Thyroid gland (tissue), 4 donors: ENCODE measurements around the gene CCNQ. TPM values are rescaled to one million over a fixed set of nuclear protein-coding genes. Genes with fewer than 3 reads are reported as not detected.

Source experiments
- DNase-seq, 2 donors: peaks; one replicate each; pipeline ENCODE4 v3.0.0-alpha.2; 2019
- H3K27ac ChIP-seq, 3 donors: fragments of 200-600 bp; sonication (generic); 1 replicate in 2 of 3; 2 replicates in 1 of 3; pipeline ENCODE4 v1.5.1; 2016 to 2019; ENCODE audit warnings: mild to moderate bottlenecking in 1 of 3, moderate library complexity in 1 of 3
- H3K27me3 ChIP-seq: fragments of 200-600 bp; sonication (generic); one replicate; pipeline ENCODE4 v1.5.1; 2019
- H3K36me3 ChIP-seq, 2 donors: fragments of 200-600 bp; sonication (generic); one replicate each; pipeline ENCODE4 v1.5.1; 2016 to 2019
- H3K4me1 ChIP-seq, 2 donors: fragments of 200-600 bp; sonication (generic); one replicate each; pipeline ENCODE4 v1.5.1; 2017 to 2019
- H3K4me3 ChIP-seq, 3 donors: fragments of 200-600 bp; sonication (generic); replicated peaks in 1 of 3; 1 replicate in 2 of 3; 2 replicates in 1 of 3; pipeline ENCODE4 v1.5.1; 2016; ENCODE audit warnings: mild to moderate bottlenecking in 1 of 3
- H3K9me3 ChIP-seq: fragments of 200-600 bp; sonication (generic); one replicate; pipeline ENCODE4 v1.5.1; 2017
- CTCF ChIP-seq, 6 experiments: fragments of 200-600 bp in 3 of 6; fragments of 450-650 bp in 3 of 6; sonication (generic) in 3 of 6; IDR thresholded peaks; one replicate each; pipeline ENCODE4 v1.5.1; 2016 to 2019; ENCODE audit warnings: antibody characterized with exemption in 6 of 6, mild to moderate bottlenecking in 2 of 6, inconsistent platforms in 1 of 6, moderate library complexity in 1 of 6
- POLR2A ChIP-seq, 2 donors: fragments of 450-650 bp; IDR thresholded peaks; one replicate each; pipeline ENCODE4 v1.6.1; 2017; ENCODE audit warnings: antibody characterized with exemption in 2 of 2, mild to moderate bottlenecking in 2 of 2, moderate library complexity in 1 of 2
- WGBS, 2 donors: methylation state at CpG; one replicate each; pipeline ENCODE4 v1.1.5; 2017; 5-methylcytosine and 5-hydroxymethylcytosine counted together
- intact Hi-C: fragments of 100-400 bp; cut with DNase I; formaldehyde crosslinking; loops from one replicate; pipeline ENCODE4 v1.15.1; 2023
- total RNA-seq, 4 donors: library from RNA; depleted of rRNA; stranded (reverse); fragments of >200 nt; gene quantifications; one replicate each; pipeline ENCODE4 v1.2.3, GENCODE V29; 2016

Gene CCNQ
- total RNA-seq, 4 donors from 2014 or later = 22.0 to 43.3 (median 33.0) TPM

GRCh38 chrX:153636716-153637115 is 37.8 kb upstream of the CCNQ start:
- Histone ChIP-seq H3K36me3 (no peaks in the 10 kb centered on the region), H3K27me3 (no peaks in the 10 kb centered on the region), H3K4me1 (no peaks in the 10 kb centered on the region), H3K9me3 (no peaks in the 10 kb centered on the region), H3K27ac (no peak overlapping the region), H3K4me3 (no peak overlapping the region)
- DNase-seq = no peak
- intact Hi-C loops = no loop called here
- no peak for TF ChIP-seq POLR2A (IDR thresholded peaks at IDR 0.05)
- no peak for TF ChIP-seq CTCF (IDR thresholded peaks at IDR 0.05)
- 70 to 83% methylated on average over 1 to 2 of the region's 5 CpGs for WGBS, 2 donors

- Histone ChIP-seq H3K27me3 (no peaks in the 10 kb centered on the region), H3K27ac (no peak overlapping the region), H3K9me3 (no peaks in the 10 kb centered on the region), H3K4me3 (no peak overlapping the region), H3K36me3 (no peaks in the 10 kb centered on the region), H3K4me1 (no peaks in the 10 kb centered on the region)
- DNase-seq = peak; percentile 27 to 31
- TF ChIP-seq CTCF (IDR thresholded peaks at IDR 0.05) (peak in 3 of 6 experiments; percentile 14 to 30 (median 25)), POLR2A (IDR thresholded peaks at IDR 0.05) (no peak)
- WGBS, 2 donors = 87 to 96% methylated on average over 4 to 7 of the region's 21 CpGs
- intact Hi-C loops = no loop called here
Measured at GRCh38 chrX:153635788-153636668, 37.1 kb upstream of the CCNQ start.

GRCh38 chrX:153635388-153635787 is 36.4 kb upstream of the CCNQ start:
- no peak for DNase-seq

GRCh38 chrX:153634832-153635231 is 35.9 kb upstream of the CCNQ start:
- Histone ChIP-seq H3K4me3 (no peak overlapping the region), H3K27me3 (no peaks in the 10 kb centered on the region), H3K4me1 (no peaks in the 10 kb centered on the region), H3K36me3 (no peaks in the 10 kb centered on the region), H3K27ac (no peak overlapping the region), H3K9me3 (no peaks in the 10 kb centered on the region)
- no peak for DNase-seq
- intact Hi-C loops = no loop called here
- 59 to 70% methylated on average over 12 to 14 of the region's 15 CpGs for WGBS, 2 donors
- no peak for TF ChIP-seq CTCF (IDR thresholded peaks at IDR 0.05)
- TF ChIP-seq POLR2A (IDR thresholded peaks at IDR 0.05) = no peak

More at GRCh38 chrX:153635388-153635787, 36.4 kb upstream of the CCNQ start:
- no peaks in the 10 kb centered on the region for H3K4me1 ChIP-seq
- H3K9me3 ChIP-seq = no peaks in the 10 kb centered on the region
- H3K27me3 ChIP-seq = no peaks in the 10 kb centered on the region
- no peak overlapping the region for H3K27ac ChIP-seq
- intact Hi-C loops = no loop called here
- WGBS, 2 donors = 87 to 96% methylated on average over 5 to 6 of the region's 6 CpGs
- H3K4me3 ChIP-seq = no peak overlapping the region
- TF ChIP-seq CTCF (IDR thresholded peaks at IDR 0.05) = no peak
- no peak for TF ChIP-seq POLR2A (IDR thresholded peaks at IDR 0.05)
- no peaks in the 10 kb centered on the region for H3K36me3 ChIP-seq

GRCh38 chrX:153634236-153634635 is 35.3 kb upstream of the CCNQ start:
- DNase-seq = no peak
- H3K27ac ChIP-seq = no peak overlapping the region
- intact Hi-C loops = no loop called here
- TF ChIP-seq POLR2A (IDR thresholded peaks at IDR 0.05) (no peak), CTCF (IDR thresholded peaks at IDR 0.05) (no peak)
- no peak overlapping the region for H3K4me3 ChIP-seq
- no peaks in the 10 kb centered on the region for H3K27me3 ChIP-seq
- WGBS, 2 donors = 94 to 100% methylated on average over 1 to 2 of the region's 9 CpGs
- H3K4me1 ChIP-seq = no peaks in the 10 kb centered on the region
- H3K9me3 ChIP-seq = no peaks in the 10 kb centered on the region
- H3K36me3 ChIP-seq = no peaks in the 10 kb centered on the region
